Tibial nerve (tissue), 4 donors: ENCODE results near the gene KHDC1. TPM values are rescaled to one million over a fixed set of nuclear protein-coding genes. Genes with fewer than 3 reads are reported as not detected.
"Not testable (repeated sequence)": the region's sequence is repeated elsewhere in the genome, so short reads cannot be mapped to it uniquely, and the experiment has no call there.

Source experiments
- DNase-seq, 2 donors: peaks; one replicate each; pipeline ENCODE4 v3.0.0-alpha.2; 2019; ENCODE audit warnings: low spot score in 2 of 2
- H3K27ac ChIP-seq, 4 donors: fragments of 200-600 bp; sonication (generic) in 3 of 4; one replicate each; pipeline ENCODE4 v1.5.1; 2017 to 2019; ENCODE audit warnings: mild to moderate bottlenecking in 1 of 4
- H3K27me3 ChIP-seq, 2 donors: fragments of 200-600 bp; sonication (generic) in 1 of 2; one replicate each; pipeline versions ENCODE4 v1.5.1 to v1.6.0; 2017 to 2019
- H3K36me3 ChIP-seq, 3 donors: fragments of 200-600 bp; sonication (generic); one replicate each; pipeline ENCODE4 v1.5.1; 2018 to 2019
- H3K4me1 ChIP-seq, 4 donors: fragments of 200-600 bp; sonication (generic) in 3 of 4; one replicate each; pipeline ENCODE4 v1.5.1; 2017 to 2019
- H3K4me3 ChIP-seq, 4 donors: fragments of 200-600 bp; sonication (generic) in 3 of 4; one replicate each; pipeline ENCODE4 v1.5.1; 2017 to 2019; ENCODE audit warnings: mild to moderate bottlenecking in 1 of 4, moderate library complexity in 1 of 4
- H3K9me3 ChIP-seq, 4 donors: fragments of 200-600 bp; sonication (generic) in 3 of 4; one replicate each; pipeline ENCODE4 v1.5.1; 2017 to 2019
- CTCF ChIP-seq, 5 experiments: fragments of 200-600 bp in 3 of 5; fragments of 450-650 bp in 2 of 5; sonication (generic) in 3 of 5; IDR thresholded peaks; one replicate each; pipeline ENCODE4 v1.5.1; 2016 to 2019; ENCODE audit warnings: antibody characterized with exemption in 5 of 5, mild to moderate bottlenecking in 3 of 5, moderate library complexity in 2 of 5
- EP300 ChIP-seq, 2 donors: sonication (generic); formaldehyde crosslinking; IDR thresholded peaks; one replicate each; pipeline ENCODE4 v1.6.1; 2017; ENCODE audit warnings: antibody characterized with exemption in 2 of 2, mild to moderate bottlenecking in 1 of 2
- POLR2A ChIP-seq, 2 donors: fragments of 450-650 bp; IDR thresholded peaks; one replicate each; pipeline ENCODE4 v1.6.1; 2017; ENCODE audit warnings: antibody characterized with exemption in 2 of 2, mild to moderate bottlenecking in 2 of 2, moderate library complexity in 2 of 2
- WGBS, 2 donors: methylation state at CpG; one replicate each; pipeline ENCODE4 v1.1.5; 2018; 5-methylcytosine and 5-hydroxymethylcytosine counted together
- total RNA-seq, 4 donors: library from RNA; depleted of rRNA; stranded (reverse); fragments of >200 nt; gene quantifications; one replicate each; pipeline ENCODE4 v1.1.0, GENCODE V29; 2016

The KHDC1 gene
- total RNA-seq, 4 donors from 2014 or later, result 0.42 to 7.4 (median 0.74) TPM

- Histone ChIP-seq H3K27me3 (no peaks in the 10 kb centered on the region), H3K27ac (no peak overlapping the region)
- 92 to 100% methylated on average over 4 to 5 of the region's 5 CpGs for WGBS, 2 donors
These were observed 21.0 kb downstream of the KHDC1 start for GRCh38 chr6:73242001-73242400.

GRCh38 chr6:73240730-73241129 lies 22.3 kb downstream of the KHDC1 start:
- H3K27me3 ChIP-seq, result no peaks in the 10 kb centered on the region
- TF ChIP-seq CTCF (IDR thresholded peaks at IDR 0.05) (no peak), EP300 (IDR thresholded peaks at IDR 0.05) (no peak), POLR2A (IDR thresholded peaks at IDR 0.05) (no peak)
- 85 to 86% methylated on average over 4 of the region's 4 CpGs for whole genome bisulfite sequencing, 2 donors
- H3K36me3 ChIP-seq, result no peaks in the 10 kb centered on the region
- H3K9me3 ChIP-seq, result no peaks in the 10 kb centered on the region
- H3K27ac ChIP-seq, result no peak overlapping the region
- no peak for DNase-seq
- no peaks in the 10 kb centered on the region for H3K4me1 ChIP-seq
- H3K4me3 ChIP-seq, result no peak overlapping the region

More at GRCh38 chr6:73242001-73242400, 21.0 kb downstream of the KHDC1 start:
- H3K36me3 ChIP-seq, result no peaks in the 10 kb centered on the region
- TF ChIP-seq POLR2A (IDR thresholded peaks at IDR 0.05) (no peak), CTCF (IDR thresholded peaks at IDR 0.05) (no peak), EP300 (IDR thresholded peaks at IDR 0.05) (no peak)
- no peaks in the 10 kb centered on the region for H3K4me1 ChIP-seq
- H3K4me3 ChIP-seq, result no peak overlapping the region
- DNase-seq, result no peak
- H3K9me3 ChIP-seq, result no peaks in the 10 kb centered on the region

GRCh38 chr6:73236144-73236750 lies 26.7 kb downstream of the KHDC1 start:
- H3K27ac ChIP-seq, result no peak overlapping the region

GRCh38 chr6:73234733-73235132 lies 28.3 kb downstream of the KHDC1 start:
- TF ChIP-seq CTCF (IDR thresholded peaks at IDR 0.05) (no peak), POLR2A (IDR thresholded peaks at IDR 0.05) (no peak), EP300 (IDR thresholded peaks at IDR 0.05) (no peak)
- H3K4me3 ChIP-seq, result no peak overlapping the region
- H3K36me3 ChIP-seq, result no peaks in the 10 kb centered on the region
- no peaks in the 10 kb centered on the region for H3K27me3 ChIP-seq
- H3K4me1 ChIP-seq, result no peaks in the 10 kb centered on the region
- H3K27ac ChIP-seq, result no peak overlapping the region
- DNase-seq, result no peak
- 79 to 90% methylated on average over 1 of the region's 1 CpG for WGBS, 2 donors
- H3K9me3 ChIP-seq, result no peaks in the 10 kb centered on the region

More at GRCh38 chr6:73236144-73236750, 26.7 kb downstream of the KHDC1 start:
- no peak for DNase-seq
- TF ChIP-seq EP300 (IDR thresholded peaks at IDR 0.05) (no peak), POLR2A (IDR thresholded peaks at IDR 0.05) (no peak), CTCF (IDR thresholded peaks at IDR 0.05) (no peak)
- Histone ChIP-seq H3K36me3 (no peaks in the 10 kb centered on the region), H3K9me3 (no peaks in the 10 kb centered on the region), H3K4me3 (no peak overlapping the region), H3K4me1 (no peaks in the 10 kb centered on the region), H3K27me3 (no peaks in the 10 kb centered on the region)
- 91 to 93% methylated on average over 5 of the region's 5 CpGs for WGBS, 2 donors

- not testable (repeated sequence) for H3K27ac ChIP-seq, H3K4me1 ChIP-seq, H3K27me3 ChIP-seq, H3K4me3 ChIP-seq, H3K36me3 ChIP-seq, H3K9me3 ChIP-seq, DNase-seq
- WGBS, 2 donors, result 25 to 26% methylated on average over 3 of the region's 3 CpGs
These were observed 29.0 kb downstream of the KHDC1 start for GRCh38 chr6:73233971-73234370.

- no peak for DNase-seq
These were observed 29.9 kb downstream of the KHDC1 start for GRCh38 chr6:73233048-73233447.

More at GRCh38 chr6:73233048-73233447, 29.9 kb downstream of the KHDC1 start:
- H3K27me3 ChIP-seq, result no peaks in the 10 kb centered on the region
- no peak overlapping the region for H3K27ac ChIP-seq
- 92 to 95% methylated on average over 6 of the region's 6 CpGs for WGBS, 2 donors
- no peak for TF ChIP-seq CTCF (IDR thresholded peaks at IDR 0.05)
- no peak for TF ChIP-seq POLR2A (IDR thresholded peaks at IDR 0.05)
- no peak for TF ChIP-seq EP300 (IDR thresholded peaks at IDR 0.05)
- H3K4me3 ChIP-seq, result no peak overlapping the region
- no peaks in the 10 kb centered on the region for H3K9me3 ChIP-seq
- H3K36me3 ChIP-seq, result no peaks in the 10 kb centered on the region
- H3K4me1 ChIP-seq, result no peaks in the 10 kb centered on the region
